Kidney epithelial cell (primary cell): ENCODE data around the gene COA3. TPM values are rescaled to one million over a fixed set of nuclear protein-coding genes. Genes with fewer than 3 reads are reported as not detected.

Experiments used
- DNase-seq: peaks from one replicate; pipeline ENCODE4 v3.0.0-alpha.2; 2010; ENCODE audit warnings: low read depth
- H3K27me3 ChIP-seq: 2 replicates; pipeline ENCODE4 v1.6.0; 2011; ENCODE audit warnings: low read length; ENCODE audit not compliant: control insufficient read depth, insufficient read depth
- H3K36me3 ChIP-seq: 2 replicates; pipeline ENCODE4 v1.5.1; 2011; ENCODE audit warnings: low read length; ENCODE audit not compliant: control insufficient read depth, insufficient read depth
- H3K4me3 ChIP-seq: 2 replicates; pipeline ENCODE4 v1.5.1; 2011; ENCODE audit warnings: low read depth, mild to moderate bottlenecking, control low read depth, low read length
- CTCF ChIP-seq: IDR thresholded peaks from 2 replicates; pipeline ENCODE4 v1.5.1; 2011; ENCODE audit warnings: mild to moderate bottlenecking, moderate library complexity, low read length, control low read depth, inconsistent platforms; ENCODE audit not compliant: insufficient read depth, poor library complexity, severe bottlenecking
- total RNA-seq: library from RNA; depleted of rRNA; stranded (reverse); fragments of >200 nt; gene quantifications from 2 replicates; pipeline ENCODE4 v1.2.3, GENCODE V29; 2015

Gene COA3
- total RNA-seq, 1 donor from 2014 or later: 48.3 TPM

- Histone ChIP-seq H3K27me3 (peaks cover 7% of the 10 kb centered on the region), H3K4me3 (no peak overlapping the region), H3K36me3 (no peaks in the 10 kb centered on the region)
- peak; percentile 87 for DNase-seq
- no peak for TF ChIP-seq CTCF
Measured at GRCh38 chr17:42754782-42755181, 43.7 kb downstream of the COA3 start.

- TF ChIP-seq CTCF: no peak
- DNase-seq: no peak
- H3K36me3 ChIP-seq: no peaks in the 10 kb centered on the region
- no peak overlapping the region for H3K4me3 ChIP-seq
- H3K27me3 ChIP-seq: peaks cover 2% of the 10 kb centered on the region
Measured at GRCh38 chr17:42751628-42752027, 46.9 kb downstream of the COA3 start.

- no peak for TF ChIP-seq CTCF
- Histone ChIP-seq H3K4me3 (no peak overlapping the region), H3K27me3 (peaks cover 2% of the 10 kb centered on the region), H3K36me3 (no peaks in the 10 kb centered on the region)
- DNase-seq: no peak
Measured at GRCh38 chr17:42750739-42751344, 47.7 kb downstream of the COA3 start.

GRCh38 chr17:42748908-42749798, 49.4 kb downstream of the COA3 start:
- TF ChIP-seq CTCF: no peak
- Histone ChIP-seq H3K27me3 (peaks cover 2% of the 10 kb centered on the region), H3K36me3 (no peaks in the 10 kb centered on the region), H3K4me3 (no peak overlapping the region)
- no peak for DNase-seq

- no peak overlapping the region for H3K4me3 ChIP-seq
- peaks cover 2% of the 10 kb centered on the region for H3K27me3 ChIP-seq
- no peak for TF ChIP-seq CTCF
- no peaks in the 10 kb centered on the region for H3K36me3 ChIP-seq
- no peak for DNase-seq
Measured at GRCh38 chr17:42748202-42748907, 50.1 kb downstream of the COA3 start.

Other genes with a start within 250 kb of the COA3 start
- 0.34 and 1.8 TPM in 2 replicates for gene HSD17B1, start 245.8 kb downstream of the COA3 start, total RNA-seq
- 26.8 and 34.3 TPM in 2 replicates for gene COASY, start 236.6 kb downstream of the COA3 start, total RNA-seq
- gene MLX, start 231.6 kb downstream of the COA3 start, total RNA-seq: 33.9 and 35.9 TPM in 2 replicates
- 3.9 and 7.9 TPM in 2 replicates for gene PSMC3IP, start 221.0 kb downstream of the COA3 start, total RNA-seq
- 64.9 and 68.2 TPM in 2 replicates for gene RETREG3, start 189.3 kb downstream of the COA3 start, total RNA-seq
- 37.6 and 56.1 TPM in 2 replicates for gene TUBG1, start 189.0 kb downstream of the COA3 start, total RNA-seq
- 11.3 and 15.0 TPM in 2 replicates for gene TUBG2, start 139.4 kb downstream of the COA3 start, total RNA-seq
- gene PLEKHH3, start 121.7 kb downstream of the COA3 start, total RNA-seq: 10.2 and 11.2 TPM in 2 replicates
- 3.1 and 8.9 TPM in 2 replicates for gene CCR10, start 116.9 kb downstream of the COA3 start, total RNA-seq
- gene CNTNAP1, start 116.2 kb downstream of the COA3 start, total RNA-seq: 5.8 and 7.0 TPM in 2 replicates
- gene EZH1, start 53.7 kb downstream of the COA3 start, total RNA-seq: 14.7 and 22.5 TPM in 2 replicates
- 1.3 and 5.3 TPM in 2 replicates for gene RAMP2, start 37.5 kb downstream of the COA3 start, total RNA-seq
- 131 and 144 TPM in 2 replicates for gene VPS25, start 25.3 kb downstream of the COA3 start, total RNA-seq
- gene WNK4, start 18.1 kb downstream of the COA3 start, total RNA-seq: 0.67 and 0.96 TPM in 2 replicates
- gene CNTD1, start 157 bp upstream of the COA3 start, total RNA-seq: 0.21 TPM in 1 of 2 replicates, not detected in the other
- 100 and 112 TPM in 2 replicates for gene BECN1, start 25.6 kb upstream of the COA3 start, total RNA-seq
- gene PSME3, start 34.7 kb upstream of the COA3 start, total RNA-seq: 164 and 182 TPM in 2 replicates
- 2.7 and 3.7 TPM in 2 replicates for gene AOC2, start 45.9 kb upstream of the COA3 start, total RNA-seq
- 0.08 and 0.55 TPM in 2 replicates for gene AOC3, start 52.5 kb upstream of the COA3 start, total RNA-seq
- not detected in 2 replicates for gene G6PC1, start 102.1 kb upstream of the COA3 start, total RNA-seq
- gene AARSD1, start 165.8 kb upstream of the COA3 start, total RNA-seq: 33.6 and 40.0 TPM in 2 replicates
- gene PTGES3L, start 181.4 kb upstream of the COA3 start, total RNA-seq: 1.2 and 1.6 TPM in 2 replicates
- 13.2 and 20.1 TPM in 2 replicates for gene RUNDC1, start 181.9 kb upstream of the COA3 start, total RNA-seq
- gene RPL27, start 199.7 kb upstream of the COA3 start, total RNA-seq: 1,478 and 1,940 TPM in 2 replicates
- gene IFI35, start 208.1 kb upstream of the COA3 start, total RNA-seq: 9.7 and 11.5 TPM in 2 replicates
- 398 and 429 TPM in 2 replicates for gene VAT1, start 223.7 kb upstream of the COA3 start, total RNA-seq
- gene RND2, start 226.5 kb upstream of the COA3 start, total RNA-seq: 0.63 and 0.96 TPM in 2 replicates